Mucosa of gallbladder (tissue), 1 donor: ENCODE measurements around the gene DIS3L. TPM values are rescaled to one million over a fixed set of nuclear protein-coding genes. Genes with fewer than 3 reads are reported as not detected.
"Not testable (repeated sequence)": the region's sequence is repeated elsewhere in the genome, so short reads cannot be mapped to it uniquely, and the experiment has no call there.

Experiments
- DNase-seq: peaks from one replicate; pipeline ENCODE4 v3.0.0-alpha.2; 2020; ENCODE audit warnings: low spot score
- total RNA-seq: library from RNA; stranded (reverse); gene quantifications from one replicate; pipeline ENCODE4 v1.2.1, GENCODE V29; 2021
- donor health status: DM: no; HTN: no; CAD: no.

DIS3L gene
- total RNA-seq, 1 donor from 2014 or later, result 29.3 TPM

DNA sequence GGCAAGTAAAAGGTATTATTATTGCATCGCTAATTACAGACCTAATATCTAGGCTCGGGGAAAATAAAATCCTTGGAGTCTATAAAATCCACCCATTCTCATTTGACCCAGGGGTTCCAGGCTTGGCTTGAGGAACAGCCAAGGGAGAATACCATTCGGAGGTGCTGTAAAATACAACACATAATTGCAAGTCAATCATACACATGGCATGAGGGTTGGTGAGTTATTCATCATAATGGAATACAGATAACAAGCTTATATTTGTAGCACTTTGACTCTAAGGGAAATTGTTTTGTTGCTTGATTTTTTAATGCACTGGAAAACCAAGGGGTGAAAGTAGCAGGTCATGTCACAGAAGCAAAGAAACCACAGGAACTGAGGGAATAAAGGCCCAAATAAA, 16.8 kb upstream of the DIS3L start:
- DNase-seq, result no peak

DNA sequence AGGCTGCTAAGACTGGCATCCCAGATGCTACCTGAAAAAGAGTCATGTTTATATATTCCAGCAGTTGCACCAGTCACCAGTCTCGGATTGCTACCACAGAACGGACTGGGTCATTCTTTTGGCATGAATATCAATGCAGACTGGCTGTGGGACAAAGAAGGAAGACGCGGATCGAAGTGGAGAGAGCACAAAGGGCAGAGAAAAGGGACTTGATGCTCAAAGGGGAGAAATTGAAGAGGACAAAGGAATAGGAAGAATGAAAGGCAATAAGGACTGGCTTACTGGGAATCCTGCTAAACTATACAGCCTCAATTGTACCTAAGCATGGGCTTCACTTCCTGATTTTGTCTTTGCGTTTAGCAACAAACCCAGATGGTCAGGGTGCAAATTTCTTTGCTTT, 15.3 kb upstream of the DIS3L start:
- no peak for DNase-seq

GRCh38 chr15:66278671-66279070, 14.7 kb upstream of the DIS3L start:
- no peak for DNase-seq

DNA sequence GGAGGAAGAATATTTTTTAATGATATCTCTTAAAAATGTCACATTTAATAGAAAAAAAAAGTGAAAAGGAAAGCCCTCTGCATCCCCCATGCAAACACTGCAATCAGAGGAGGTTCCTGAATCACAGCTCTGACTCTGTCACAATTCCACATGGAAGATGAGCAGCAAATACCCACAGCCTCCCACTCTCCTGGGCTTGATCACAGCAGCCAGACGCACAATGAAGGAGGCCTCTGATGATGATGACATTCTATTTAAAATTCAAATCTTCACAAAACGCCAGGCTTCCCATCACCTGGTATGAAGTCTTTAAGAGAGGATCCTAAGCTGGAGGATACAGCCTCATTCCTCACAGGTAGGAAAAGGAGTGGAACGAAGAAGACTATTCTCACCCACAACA, 9.1 kb upstream of the DIS3L start:
- no peak for DNase-seq

GRCh38 chr15:66285533-66286280, 7.7 kb upstream of the DIS3L start:
- no peak for DNase-seq

DNA sequence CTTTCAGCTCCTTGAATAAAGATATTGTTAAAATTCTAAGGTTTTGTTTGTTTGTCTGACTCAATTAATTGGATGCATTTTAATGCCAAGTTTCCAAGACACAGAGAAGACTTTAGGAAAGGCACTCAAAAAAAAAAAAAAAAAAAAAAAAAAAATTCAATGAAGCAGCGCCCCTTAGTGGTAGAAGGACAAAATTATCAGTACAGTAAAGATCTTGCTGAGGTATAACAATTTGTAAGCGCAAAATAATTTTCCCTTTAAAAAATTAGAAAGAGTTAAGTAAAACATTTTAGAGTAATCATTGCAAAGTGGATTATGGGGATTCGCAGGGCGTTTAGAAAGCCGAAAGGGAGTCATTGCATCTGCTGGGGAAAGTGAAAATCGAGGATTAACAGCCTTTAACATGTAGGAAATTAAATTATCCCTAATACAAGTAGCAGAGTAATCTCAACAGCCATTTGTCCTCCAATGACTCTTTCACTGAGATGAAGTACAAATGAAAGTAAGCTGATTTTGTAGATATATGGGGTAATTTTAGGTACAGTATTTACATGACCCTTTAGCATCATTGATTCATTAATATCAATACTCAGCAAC, 5.8 kb upstream of the DIS3L start:
- no peak for DNase-seq

DNA sequence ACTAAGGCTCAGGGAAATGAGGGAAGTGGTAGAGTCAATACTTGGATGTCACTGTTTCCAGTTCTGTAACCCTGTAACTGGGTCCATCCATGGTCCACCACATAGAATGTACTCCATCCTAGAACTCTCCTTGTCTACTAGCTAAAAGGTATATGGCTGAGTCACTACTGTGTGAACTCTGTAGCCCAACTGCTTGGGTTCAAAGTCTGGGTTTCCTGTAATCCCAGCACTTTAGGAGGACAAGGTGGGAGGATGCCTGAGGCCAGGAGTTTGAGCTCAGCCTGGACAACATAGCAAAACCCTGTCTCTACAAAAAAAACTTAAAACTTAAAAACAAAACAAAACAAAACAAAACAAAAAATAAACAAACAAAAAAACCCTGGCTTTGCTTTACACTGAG, 5.3 kb upstream of the DIS3L start:
- no peak for DNase-seq

DNA sequence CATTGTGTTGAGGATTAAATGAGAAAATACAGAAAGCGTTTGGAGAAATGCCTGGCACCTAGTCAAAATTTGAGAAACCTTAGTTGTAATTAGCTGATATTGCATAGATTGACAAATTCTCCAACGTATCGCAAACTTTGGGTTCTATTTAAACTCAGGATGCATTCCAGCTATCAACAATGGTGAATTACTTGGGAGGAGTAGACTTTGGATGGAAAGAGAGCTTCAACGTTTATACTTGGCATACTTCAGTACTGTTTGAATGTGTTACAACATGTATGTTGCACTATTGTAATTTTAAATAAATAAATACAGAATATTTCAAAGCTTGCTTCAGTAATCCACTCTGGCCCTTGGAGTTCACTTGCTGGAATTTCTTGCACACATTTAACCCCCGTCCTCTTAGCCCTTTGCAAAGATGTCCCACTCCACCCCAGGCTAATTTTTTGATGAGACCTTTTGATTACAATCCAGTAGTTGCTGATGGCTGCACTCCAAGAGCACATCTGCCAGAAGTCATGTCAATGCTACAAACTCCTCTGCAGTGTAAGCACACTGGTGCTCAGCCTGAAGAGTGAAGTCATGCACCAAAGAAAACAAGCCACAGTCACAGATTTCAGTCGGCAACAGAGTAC, 4.7 kb upstream of the DIS3L start:
- DNase-seq, result no peak

GRCh38 chr15:66290007-66290406, 3.4 kb upstream of the DIS3L start:
- no peak for DNase-seq

DNA sequence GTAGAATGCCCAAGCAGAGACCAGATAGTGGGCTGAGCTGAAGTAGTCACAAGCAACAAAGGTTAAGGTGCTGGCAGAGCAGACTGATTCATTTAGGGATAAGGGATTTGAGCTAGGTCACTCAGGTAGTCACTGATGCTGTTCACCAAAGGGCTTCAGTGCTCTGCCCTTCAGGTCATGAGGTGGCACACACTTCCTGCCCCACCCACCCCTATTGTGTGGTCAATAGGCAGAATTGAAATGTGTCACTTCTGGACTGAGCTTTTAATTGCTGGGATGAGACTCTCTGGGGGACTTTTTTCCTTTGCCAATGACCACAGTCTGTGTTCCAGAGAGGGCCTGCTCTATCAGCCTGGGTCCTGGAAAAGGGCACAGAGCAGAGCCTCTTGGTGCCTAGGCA, 2.9 kb upstream of the DIS3L start:
- DNase-seq, result no peak

DNA sequence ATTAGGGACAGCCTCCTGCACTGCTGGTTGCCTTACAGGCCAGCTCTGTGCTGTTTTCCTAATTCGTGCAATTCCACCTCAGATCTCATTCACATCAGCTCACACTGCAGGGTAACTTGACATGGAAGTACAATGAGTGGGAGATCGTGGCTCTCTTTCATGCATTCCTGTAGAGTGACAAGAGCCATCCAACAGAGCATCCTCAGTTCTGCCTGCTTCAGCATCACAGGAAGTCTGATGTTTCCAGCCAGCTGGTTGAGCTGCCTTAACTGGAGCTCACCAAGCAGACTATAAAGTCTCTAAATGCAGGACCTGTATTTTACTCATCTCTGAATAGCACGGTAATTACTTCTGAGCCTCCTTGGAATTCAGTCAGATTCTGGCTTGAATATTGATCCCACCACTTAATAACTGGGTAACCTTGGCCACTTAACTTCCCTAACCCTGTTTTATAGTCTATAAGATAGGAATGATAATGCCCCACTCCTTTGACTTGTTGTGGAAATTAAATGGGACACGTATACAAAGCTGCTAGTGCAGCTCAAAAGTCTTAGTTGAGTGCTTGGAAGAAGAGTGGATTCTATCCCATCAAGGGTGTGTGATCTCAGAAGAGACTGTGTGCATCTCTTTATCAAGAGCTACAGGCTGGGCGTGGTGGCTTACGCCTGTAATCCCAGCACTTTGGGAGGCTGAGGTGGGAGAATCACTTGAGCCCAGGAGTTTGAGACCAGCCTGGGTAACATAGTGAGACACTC, 1.4 kb upstream of the DIS3L start:
- DNase-seq, result no peak

DNA sequence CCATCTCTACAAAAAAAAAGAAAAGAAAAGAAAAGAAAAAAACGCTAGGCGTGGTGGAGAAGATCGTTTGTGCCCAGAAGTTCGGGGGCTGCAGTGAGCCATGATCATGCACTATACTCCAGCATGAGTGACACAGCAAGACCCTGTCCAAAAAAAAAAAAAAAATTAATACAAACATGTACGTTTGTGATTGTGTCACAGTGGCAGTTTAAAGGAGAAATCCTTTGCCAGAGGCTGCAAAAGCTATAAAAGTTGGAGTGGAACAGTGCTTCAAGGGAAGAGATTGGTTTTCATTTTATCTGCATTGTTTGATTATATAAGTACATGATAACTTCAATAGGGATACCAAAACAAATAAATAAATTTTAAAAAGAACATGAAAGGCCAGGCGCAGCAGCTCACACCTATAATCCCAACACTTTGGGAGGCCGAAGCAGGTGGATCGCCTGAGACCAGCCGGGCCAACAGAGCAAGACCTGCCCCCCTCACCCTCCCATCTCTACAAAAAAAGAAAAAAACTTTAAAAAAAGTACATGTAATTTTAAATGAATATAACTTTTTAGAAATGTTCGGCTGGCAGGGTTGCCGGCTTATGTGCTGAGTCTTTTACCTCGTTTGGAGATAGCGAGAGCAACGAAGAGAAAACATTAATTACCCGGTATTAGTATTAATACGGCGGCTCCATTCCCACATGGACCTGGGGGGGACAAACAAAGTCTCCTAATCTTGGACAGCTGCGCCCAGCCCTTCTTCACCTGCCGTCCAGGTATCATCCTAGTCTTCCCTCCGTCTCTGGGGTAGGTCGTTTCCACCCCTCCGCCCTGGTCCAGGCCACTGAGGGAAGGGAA, 573 bp upstream of the DIS3L start:
- no peak for DNase-seq

GRCh38 chr15:66294157-66294931, 976 bp downstream of the DIS3L start:
- no peak for DNase-seq

DNA sequence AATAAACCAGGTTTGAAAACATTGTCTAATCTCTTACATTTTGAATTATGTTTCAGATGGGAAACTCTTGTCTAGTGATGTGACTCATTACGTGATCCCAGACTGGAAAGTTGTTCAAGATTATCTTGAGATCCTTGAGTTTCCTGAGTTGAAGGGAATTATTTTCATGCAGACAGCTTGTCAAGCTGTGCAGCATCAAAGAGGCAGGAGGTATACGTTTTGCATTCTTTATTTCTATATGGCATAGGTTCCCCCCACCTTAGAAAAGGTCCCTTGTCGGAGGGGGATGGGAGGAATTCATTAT, 1.5 kb downstream of the DIS3L start:
- DNase-seq, result no peak

DNA sequence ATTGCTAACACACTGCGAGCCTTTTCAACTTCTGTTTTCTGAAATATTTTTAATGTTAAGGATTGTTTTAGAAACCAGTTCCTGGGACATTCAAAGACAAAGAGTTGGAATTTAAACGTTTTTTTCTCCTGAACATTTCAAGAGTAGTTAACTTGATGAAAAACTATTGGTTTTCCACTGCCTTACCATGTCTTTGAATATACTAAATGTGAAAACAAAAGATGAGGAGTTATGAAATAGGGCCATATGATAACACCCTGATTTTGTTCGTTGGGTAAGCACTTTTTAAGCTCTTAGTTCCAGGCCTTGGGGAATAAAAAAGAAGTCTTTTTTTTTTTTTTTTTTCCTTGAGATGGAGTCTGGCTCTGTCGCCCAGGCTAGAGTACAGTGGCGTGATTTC, 2.8 kb downstream of the DIS3L start:
- DNase-seq, result no peak

GRCh38 chr15:66298803-66299251, 5.5 kb downstream of the DIS3L start:
- no peak for DNase-seq

DNA sequence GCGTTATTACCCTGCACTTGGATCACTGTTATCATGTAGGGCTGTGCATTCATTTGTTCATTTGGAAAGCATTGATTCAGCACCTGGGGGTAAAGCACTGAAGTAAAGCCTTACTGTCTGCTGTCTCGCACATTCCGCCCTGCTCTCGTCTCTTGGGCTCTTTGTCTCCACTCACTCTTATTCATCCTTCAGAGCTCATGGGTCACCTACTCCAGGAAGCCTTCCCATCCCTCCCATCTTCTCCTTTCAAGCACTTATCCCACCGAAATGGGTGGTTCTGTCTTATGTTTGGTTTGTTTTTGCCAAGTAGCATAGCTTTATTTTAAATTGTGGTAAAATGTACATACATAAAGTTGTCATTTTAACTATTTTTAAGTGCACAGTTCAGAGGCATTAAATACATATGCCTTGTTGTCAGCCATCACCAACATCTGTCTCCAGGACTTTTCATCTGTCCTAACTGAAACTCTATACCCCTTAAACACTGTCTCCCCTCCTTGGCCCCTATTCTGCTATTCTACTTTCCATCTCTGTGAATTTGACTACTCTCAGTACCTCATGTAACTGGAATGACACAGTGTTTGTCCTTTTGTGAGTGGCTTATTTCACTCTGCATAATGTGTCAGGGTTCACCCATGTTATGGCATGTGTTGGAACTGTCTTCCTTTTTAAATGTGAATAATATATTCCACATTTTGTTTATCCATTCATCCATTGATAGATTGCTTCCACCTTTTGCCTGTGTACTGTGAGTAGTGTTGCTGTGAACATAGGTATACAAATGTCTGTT, 9.3 kb downstream of the DIS3L start:
- no peak for DNase-seq

DNA sequence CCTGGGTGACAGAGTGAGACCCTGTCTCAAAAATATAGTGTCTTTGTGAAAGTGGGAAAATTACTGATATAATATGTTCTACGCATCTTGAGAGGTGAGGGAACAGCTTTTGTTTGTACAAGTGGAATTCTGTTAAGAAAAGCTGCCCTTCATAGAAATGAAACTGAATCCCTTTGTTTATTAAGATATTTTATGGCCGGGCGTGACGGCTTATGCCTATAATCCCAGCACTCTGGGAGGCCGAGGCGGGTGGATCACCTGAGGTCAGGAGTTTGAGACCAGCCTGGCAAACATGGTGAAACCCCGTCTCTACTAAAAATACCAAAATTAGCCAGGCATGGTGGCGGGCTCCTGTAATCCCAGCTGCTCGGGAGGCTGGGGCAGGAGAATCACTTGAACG, 11.1 kb downstream of the DIS3L start:
- DNase-seq, result not testable (repeated sequence)

DNA sequence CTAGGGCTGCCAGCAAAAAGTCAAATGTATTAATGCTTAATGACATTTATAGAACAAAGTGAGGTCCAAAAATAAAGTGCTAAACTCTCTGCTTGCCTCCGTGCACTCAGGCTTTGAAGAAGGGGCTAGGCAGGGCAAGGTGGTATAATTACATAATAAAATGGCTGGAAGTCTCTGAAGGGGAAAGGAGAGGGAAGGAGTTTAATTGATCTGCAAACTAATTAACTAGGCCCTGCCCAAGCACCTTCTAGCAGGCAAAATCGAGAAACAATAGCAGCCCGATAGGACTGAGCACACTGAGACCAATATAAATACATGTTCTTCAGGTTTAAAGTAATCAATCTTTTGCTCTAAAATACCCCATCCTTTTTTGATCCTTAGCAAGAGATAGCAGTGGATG, 13.0 kb downstream of the DIS3L start:
- no peak for DNase-seq

GRCh38 chr15:66308531-66308930, 15.2 kb downstream of the DIS3L start:
- DNase-seq, result no peak
